Measurements from ENCODE around the gene TAF11L12.

TAF11L12 gene

DNA sequence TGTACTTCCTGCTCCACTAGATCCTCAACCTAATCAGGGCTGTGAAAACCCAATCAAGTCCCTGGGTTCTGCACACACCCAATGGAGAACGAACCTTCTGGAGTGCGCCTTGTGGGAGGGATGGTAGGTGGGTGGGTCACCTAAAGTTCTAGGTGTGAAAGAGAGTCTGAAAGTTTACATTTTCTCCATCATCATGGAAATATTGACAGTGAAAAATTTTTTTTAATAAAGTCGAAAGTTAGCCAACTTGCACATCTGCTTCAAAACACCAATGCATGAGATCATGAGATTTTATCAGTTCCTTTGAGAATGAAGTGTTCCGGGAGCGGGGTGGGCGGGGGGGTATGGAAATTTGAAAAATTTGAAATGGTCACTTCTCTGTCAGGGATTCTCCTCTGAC, 45.7 kb downstream of the TAF11L12 start:
- no peak for TF ChIP-seq CTCF (IDR thresholded peaks at IDR 0.05)
- Histone ChIP-seq H3K4me3 (no peak overlapping the region), H3K4me1 (no peaks in the 10 kb centered on the region), H3K27ac (no peak overlapping the region), H3K27me3 (no peaks in the 10 kb centered on the region), H3K9me3 (no peaks in the 10 kb centered on the region), H3K36me3 (no peaks in the 10 kb centered on the region)
- DNase-seq = no peak
- intact Hi-C loops (cut with DNase I; ENCODE audit: low total_unique reads) = no loop called here

All from tibial artery (tissue), 4 donors.